Breast epithelium (tissue), 4 donors: ENCODE measurements around the gene KDM4B. TPM values are rescaled to one million over a fixed set of nuclear protein-coding genes. Genes with fewer than 3 reads are reported as not detected.
A peak's percentile ranks its signal among the peaks of the same experiment; 100 is the strongest.

ENCODE experiments used
- DNase-seq, 2 donors: peaks; one replicate each; pipeline ENCODE4 v3.0.0-alpha.2; 2019; ENCODE audit warnings: low spot score in 2 of 2
- H3K27ac ChIP-seq, 2 donors: fragments of 200-600 bp; sonication (generic) in 1 of 2; one replicate each; pipeline ENCODE4 v1.5.1; 2016 to 2019; ENCODE audit warnings: mild to moderate bottlenecking in 1 of 2
- H3K27me3 ChIP-seq, 2 donors: fragments of 200-600 bp; sonication (generic) in 1 of 2; one replicate each; pipeline versions ENCODE4 v1.5.1 to v1.6.0; 2017 to 2019; ENCODE audit warnings: control low read depth in 1 of 2, mild to moderate bottlenecking in 1 of 2
- H3K36me3 ChIP-seq: fragments of 200-600 bp; one replicate; pipeline ENCODE4 v1.5.1; 2019
- H3K4me1 ChIP-seq, 2 donors: fragments of 200-600 bp; sonication (generic); one replicate each; pipeline ENCODE4 v1.5.1; 2016 to 2019; ENCODE audit warnings: control low read depth in 1 of 2
- H3K4me3 ChIP-seq, 3 donors: fragments of 200-600 bp; sonication (generic); 1 replicate in 2 of 3; 2 replicates in 1 of 3; pipeline ENCODE4 v1.5.1; 2016 to 2019; ENCODE audit warnings: mild to moderate bottlenecking in 3 of 3, moderate library complexity in 2 of 3
- H3K9me3 ChIP-seq, 2 donors: fragments of 200-600 bp; sonication (generic) in 1 of 2; one replicate each; pipeline ENCODE4 v1.5.1; 2016 to 2019; ENCODE audit warnings: control low read depth in 1 of 2
- CTCF ChIP-seq, 3 donors: fragments of 450-650 bp; IDR thresholded peaks; one replicate each; pipeline ENCODE4 v1.5.1; 2016 to 2017; ENCODE audit warnings: antibody characterized with exemption in 3 of 3, mild to moderate bottlenecking in 3 of 3, moderate library complexity in 3 of 3
- POLR2A ChIP-seq: fragments of 450-650 bp; IDR thresholded peaks from one replicate; pipeline ENCODE4 v1.6.1; 2016; ENCODE audit warnings: antibody characterized with exemption, mild to moderate bottlenecking, moderate library complexity
- POLR2AphosphoS5 ChIP-seq, 3 donors: sonication (generic); formaldehyde crosslinking; IDR thresholded peaks; one replicate each; pipeline ENCODE4 v1.6.1; 2017; ENCODE audit warnings: antibody characterized with exemption in 3 of 3
- intact Hi-C: fragments of 100-400 bp; cut with DNase I; formaldehyde crosslinking; loops from one replicate; pipeline ENCODE4 v1.15.1; 2023; ENCODE audit warnings: low total_unique reads
- total RNA-seq, 3 donors: library from RNA; depleted of rRNA; stranded (reverse); fragments of >200 nt; gene quantifications; one replicate each; pipeline ENCODE4 v1.1.0, GENCODE V29; 2016

Gene KDM4B
- total RNA-seq, 3 donors from 2014 or later, result 25.0 to 55.3 (median 40.3) TPM

- no peak for TF ChIP-seq POLR2A
- no peak for TF ChIP-seq CTCF (IDR thresholded peaks at IDR 0.05)
- TF ChIP-seq POLR2AphosphoS5 (IDR thresholded peaks at IDR 0.05), result no peak
- Histone ChIP-seq H3K36me3 (no peaks in the 10 kb centered on the region), H3K9me3 (no peaks in the 10 kb centered on the region), H3K27me3 (no peaks in the 10 kb centered on the region), H3K4me3 (no peak overlapping the region), H3K4me1 (no peaks in the 10 kb centered on the region), H3K27ac (peak overlapping the region in 1 of 2 donors; percentile 83)
- intact Hi-C loops, result no loop called here
- no peak for DNase-seq
Observed at GRCh38 chr19:5112681-5113575, 144.0 kb downstream of the KDM4B start.

GRCh38 chr19:5113633-5114586 lies 145.0 kb downstream of the KDM4B start:
- H3K36me3 ChIP-seq, result no peaks in the 10 kb centered on the region
- H3K9me3 ChIP-seq, result no peaks in the 10 kb centered on the region
- no peak for DNase-seq
- no peak for TF ChIP-seq POLR2A
- no peak for TF ChIP-seq POLR2AphosphoS5 (IDR thresholded peaks at IDR 0.05)
- TF ChIP-seq CTCF (IDR thresholded peaks at IDR 0.05), result no peak
- no peaks in the 10 kb centered on the region for H3K4me1 ChIP-seq
- no peaks in the 10 kb centered on the region for H3K27me3 ChIP-seq
- intact Hi-C loops, result no loop called here
- no peak overlapping the region for H3K4me3 ChIP-seq
- H3K27ac ChIP-seq, result peak overlapping the region in 1 of 2 donors; percentile 83

- no peaks in the 10 kb centered on the region for H3K27me3 ChIP-seq
- no peaks in the 10 kb centered on the region for H3K9me3 ChIP-seq
- DNase-seq, result no peak
- H3K27ac ChIP-seq, result peak overlapping the region; percentile 21 to 83
- no peak overlapping the region for H3K4me3 ChIP-seq
- H3K36me3 ChIP-seq, result no peaks in the 10 kb centered on the region
- no peaks in the 10 kb centered on the region for H3K4me1 ChIP-seq
- no peak for TF ChIP-seq POLR2A
- no peak for TF ChIP-seq POLR2AphosphoS5 (IDR thresholded peaks at IDR 0.05)
- TF ChIP-seq CTCF (IDR thresholded peaks at IDR 0.05), result no peak
- intact Hi-C loops, result no loop called here
Observed at GRCh38 chr19:5114727-5115126, 145.8 kb downstream of the KDM4B start.

GRCh38 chr19:5115351-5115750 lies 146.4 kb downstream of the KDM4B start:
- H3K4me1 ChIP-seq, result no peaks in the 10 kb centered on the region
- H3K4me3 ChIP-seq, result no peak overlapping the region
- intact Hi-C loops, result no loop called here
- H3K27me3 ChIP-seq, result no peaks in the 10 kb centered on the region
- no peak for TF ChIP-seq POLR2AphosphoS5 (IDR thresholded peaks at IDR 0.05)
- TF ChIP-seq POLR2A, result no peak
- TF ChIP-seq CTCF (IDR thresholded peaks at IDR 0.05), result no peak
- H3K36me3 ChIP-seq, result no peaks in the 10 kb centered on the region
- H3K27ac ChIP-seq, result peak overlapping the region; percentile 21 to 83
- no peaks in the 10 kb centered on the region for H3K9me3 ChIP-seq
- no peak for DNase-seq
